Right lobe of liver (tissue), 6 donors: ENCODE measurements around the gene CCDC83. TPM values are rescaled to one million over a fixed set of nuclear protein-coding genes. Genes with fewer than 3 reads are reported as not detected.

Experiments used
- ATAC-seq, 4 donors: fragments of 200-7000 bp; cut with Tn5 transposase; one replicate each; pipeline ENCODE4 v1.9.1; 2020; ENCODE audit warnings: mild to moderate bottlenecking in 4 of 4, moderate library complexity in 4 of 4
- DNase-seq, 3 donors: peaks; one replicate each; pipeline ENCODE4 v3.0.0-alpha.2; 2020
- H3K27ac ChIP-seq, 3 donors: fragments of 200-600 bp; one replicate each; pipeline ENCODE4 v1.8.0; 2022
- H3K27me3 ChIP-seq, 2 donors: fragments of 200-600 bp; one replicate each; pipeline ENCODE4 v1.8.0; 2022
- H3K36me3 ChIP-seq, 4 donors: fragments of 200-600 bp; sonication (generic) in 1 of 4; one replicate each; pipeline versions ENCODE4 v1.5.1 to v1.8.0; 2017 to 2022; ENCODE audit warnings: control low read depth in 1 of 4
- H3K4me1 ChIP-seq, 4 donors: fragments of 200-600 bp; sonication (generic) in 1 of 4; one replicate each; pipeline versions ENCODE4 v1.5.1 to v1.8.0; 2017 to 2022; ENCODE audit warnings: control low read depth in 1 of 4
- H3K4me3 ChIP-seq, 3 donors: fragments of 200-600 bp; one replicate each; pipeline ENCODE4 v1.8.0; 2022
- H3K9me3 ChIP-seq, 4 donors: fragments of 200-600 bp; sonication (generic) in 1 of 4; one replicate each; pipeline versions ENCODE4 v1.5.1 to v1.8.0; 2017 to 2022; ENCODE audit warnings: control low read depth in 1 of 4
- CTCF ChIP-seq, 4 donors: fragments of 200-600 bp in 3 of 4; fragments of 450-650 bp in 1 of 4; IDR thresholded peaks; one replicate each; pipeline versions ENCODE4 v1.5.1 to v1.8.0; 2016 to 2022; ENCODE audit warnings: antibody characterized with exemption in 4 of 4, mild to moderate bottlenecking in 2 of 4
- POLR2A ChIP-seq: fragments of 450-650 bp; IDR thresholded peaks from one replicate; pipeline ENCODE4 v1.6.1; 2017; ENCODE audit warnings: antibody characterized with exemption, mild to moderate bottlenecking
- WGBS: methylation state at CpG from one replicate; pipeline ENCODE4 v1.1.6; 2018; ENCODE audit warnings: low coverage, low lambda C conversion rate; ENCODE audit not compliant: insufficient coverage; ENCODE audit errors: missing lambda C conversion rate; 5-methylcytosine and 5-hydroxymethylcytosine counted together
- intact Hi-C, 2 donors: fragments of 100-400 bp; cut with DNase I; formaldehyde crosslinking; loops; one replicate each; pipeline versions ENCODE4 v1.11.2 to v1.14.1; 2022
- long read RNA-seq: library from polyadenylated mRNA; unstranded; transcript quantifications from one replicate; pipeline ENCODE4 v2.0.0, GENCODE V29; 2019
- total RNA-seq, 6 experiments: library from RNA; depleted of rRNA in 2 of 6; stranded (reverse); fragments of >200 nt in 2 of 6; fragmentation: NEBNext Ultra II Directional in 3 of 6; extraction: Animal tissue kit (Norgen Biotek cat#: 25700) in 3 of 6; gene quantifications; one replicate each; pipeline versions ENCODE4 v1.1.0 to v1.2.4, GENCODE V29; 2016 to 2023
- donor health status: DM: no; HTN: yes; CAD: no.
- donor health status: DM: no; HTN: no; CAD: no.
- donor health status: DM: no; HTN: no; CAD: no.
- donor health status: DM: no; HTN: yes; CAD: no.
- donor health status: DM: no; HTN: yes; CAD: no.

Gene CCDC83
- total RNA-seq, result not detected
- long read RNA-seq, result 0 reads

- peak within 1 kb of the TSS; percentile 34 to 83 (median 66) for H3K27ac ChIP-seq
- DNase-seq (no peak), ATAC-seq (no peak)
- H3K27me3 ChIP-seq, result no peaks in the 10 kb centered on the region
- no peaks in the 10 kb centered on the region for H3K36me3 ChIP-seq
- 60% methylated on average over 4 of the region's 13 CpGs for WGBS
- no peaks in the 10 kb centered on the region for H3K9me3 ChIP-seq
- H3K4me3 ChIP-seq, result peak within 1 kb of the TSS; percentile 46 to 59 (median 58)
- no peak for TF ChIP-seq CTCF (IDR thresholded peaks at IDR 0.05)
- TF ChIP-seq POLR2A, result no peak
- H3K4me1 ChIP-seq, result peaks cover 0 to 5% (median 0%) of the 10 kb centered on the region in 4 donors
- intact Hi-C loops, result no loop called here
Observed at GRCh38 chr11:85855341-85855656, at the start of gene CCDC83. Gene CCDC83 (plus strand): TSS chr11:85855383. CDS start chr11:85865124, 9,741 bp downstream.

DNA sequence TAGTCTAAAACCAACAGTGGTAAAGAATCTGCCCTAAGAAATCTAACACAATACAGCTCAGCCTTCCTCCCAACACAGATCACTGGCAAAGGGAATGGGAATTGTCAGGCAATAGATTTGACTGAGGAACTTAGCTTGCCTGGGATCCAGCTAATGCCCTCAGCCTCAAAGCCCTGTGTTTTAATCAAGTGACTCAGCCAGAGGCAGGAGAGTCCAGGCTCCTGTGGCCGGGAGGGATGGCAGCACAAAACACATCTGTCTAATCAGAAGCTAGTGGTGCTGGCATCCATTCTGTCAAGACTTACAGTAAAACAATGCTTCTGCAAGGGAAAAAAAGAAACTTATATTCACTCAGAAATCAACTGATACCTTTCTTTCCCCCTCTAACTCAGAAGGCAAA is 49.8 kb upstream of the CCDC83 start:
- WGBS, result 88% methylated on average over 1 of the region's 1 CpG
- DNase-seq (no peak), ATAC-seq (no peak)
- Histone ChIP-seq H3K4me3 (no peak overlapping the region), H3K36me3 (no peaks in the 10 kb centered on the region), H3K27ac (no peak overlapping the region), H3K27me3 (no peaks in the 10 kb centered on the region), H3K9me3 (no peaks in the 10 kb centered on the region), H3K4me1 (no peaks in the 10 kb centered on the region)
- intact Hi-C loops, result no loop called here
- TF ChIP-seq CTCF (IDR thresholded peaks at IDR 0.05) (no peak), POLR2A (no peak)

DNA sequence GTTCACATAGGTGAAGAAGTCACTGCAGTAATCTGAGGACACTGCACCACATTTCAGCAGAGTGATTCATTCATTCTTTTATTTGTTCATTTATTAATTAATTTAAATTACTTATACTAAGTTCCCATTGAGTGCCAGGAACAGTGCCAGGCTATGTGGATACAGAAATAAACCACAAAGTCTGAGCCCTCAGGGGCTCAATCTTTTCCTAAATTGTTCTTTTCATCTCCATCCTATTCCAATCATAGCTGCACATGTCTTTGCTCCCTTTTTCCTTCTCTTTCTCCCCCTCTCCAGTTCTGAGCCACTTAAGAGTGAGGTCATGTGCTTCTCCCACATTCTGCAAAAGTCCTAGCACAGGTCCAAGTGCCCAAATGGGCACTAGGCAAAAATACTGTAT is 49.2 kb upstream of the CCDC83 start:
- no peaks in the 10 kb centered on the region for H3K36me3 ChIP-seq
- no peak overlapping the region for H3K4me3 ChIP-seq
- DNase-seq (no peak), ATAC-seq (no peak)
- H3K4me1 ChIP-seq, result no peaks in the 10 kb centered on the region
- H3K27me3 ChIP-seq, result no peaks in the 10 kb centered on the region
- no peak overlapping the region for H3K27ac ChIP-seq
- no peaks in the 10 kb centered on the region for H3K9me3 ChIP-seq
- TF ChIP-seq POLR2A (no peak), CTCF (IDR thresholded peaks at IDR 0.05) (no peak)
- intact Hi-C loops, result no loop called here

DNA sequence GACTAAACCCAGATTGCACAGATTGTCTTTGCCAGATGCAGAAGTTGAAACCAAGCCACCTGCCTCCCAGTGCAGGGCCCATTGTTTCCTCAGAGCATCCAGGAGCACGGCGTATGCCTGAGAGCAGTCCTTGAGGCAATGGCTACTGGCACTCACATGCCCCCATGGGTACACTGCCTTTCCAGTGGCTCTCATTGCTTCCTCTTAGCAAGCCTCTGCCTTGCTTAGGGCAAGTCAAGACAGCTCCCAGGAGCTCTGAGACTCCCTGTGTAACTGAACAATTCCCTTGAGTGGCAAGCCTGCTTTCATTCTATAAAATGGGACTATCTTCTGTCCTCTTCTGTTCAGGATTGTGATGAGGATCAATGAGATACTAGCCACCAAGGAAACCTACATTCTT is 48.3 kb upstream of the CCDC83 start:
- ATAC-seq (no peak), DNase-seq (no peak)
- Histone ChIP-seq H3K36me3 (no peaks in the 10 kb centered on the region), H3K9me3 (no peaks in the 10 kb centered on the region), H3K27ac (no peak overlapping the region), H3K27me3 (no peaks in the 10 kb centered on the region), H3K4me1 (no peaks in the 10 kb centered on the region), H3K4me3 (no peak overlapping the region)
- no peak for TF ChIP-seq POLR2A
- WGBS, result no CpG with 5 or more reads among the region's 2 CpGs
- intact Hi-C loops, result no loop called here

GRCh38 chr11:85809191-85809590 is 46.0 kb upstream of the CCDC83 start:
- DNase-seq (no peak), ATAC-seq (no peak)
- intact Hi-C loops, result no loop called here
- Histone ChIP-seq H3K27me3 (no peaks in the 10 kb centered on the region), H3K9me3 (no peaks in the 10 kb centered on the region), H3K4me3 (no peak overlapping the region), H3K4me1 (no peaks in the 10 kb centered on the region), H3K36me3 (no peaks in the 10 kb centered on the region), H3K27ac (peak overlapping the region in 1 of 3 donors; percentile 13)
- no peak for TF ChIP-seq CTCF (IDR thresholded peaks at IDR 0.05)
- TF ChIP-seq POLR2A, result no peak
- WGBS, result 63% methylated on average over 1 of the region's 4 CpGs
